Measurements from ENCODE around the gene GRM7. TPM values are rescaled to one million over a fixed set of nuclear protein-coding genes. Genes with fewer than 3 reads are reported as not detected.

GRM7 gene
- total and polyA plus RNA-seq, 4 donors = 0.08 to 0.33 TPM; not detected in 2

DNA sequence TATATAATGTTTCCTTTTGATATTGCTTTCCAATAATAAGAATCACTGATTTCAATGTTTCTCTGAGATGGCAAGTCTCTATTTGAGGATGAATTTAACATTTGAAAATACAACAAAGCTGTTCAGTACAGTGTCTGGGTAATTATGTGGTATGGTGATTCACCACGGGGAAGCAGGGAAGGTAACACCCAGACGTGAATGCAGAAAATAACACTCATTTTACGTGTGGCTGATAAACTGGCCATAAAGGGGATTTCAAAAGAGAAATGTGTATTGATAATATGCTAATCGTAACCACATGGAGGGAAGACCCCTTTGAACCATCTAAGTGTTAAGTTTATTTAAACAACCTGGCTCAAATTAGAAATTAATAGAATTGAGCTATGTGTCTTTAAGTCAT is 344.6 kb downstream of the GRM7 start:
- H3K27me3 ChIP-seq (ENCODE audit: control insufficient read depth in 4 of 4, insufficient read depth in 4 of 4, low read length in 3 of 4) = no peaks in the 10 kb centered on the region
- H3K9ac ChIP-seq (ENCODE audit: low read depth in 1 of 2, low read length in 2 of 2) = peak overlapping the region in 1 of 2 donors; percentile 28
- WGBS = 54% methylated on average over 4 of the region's 4 CpGs
- H3K9me3 ChIP-seq (ENCODE audit: control insufficient read depth in 4 of 4, low read length in 3 of 4) = no peaks in the 10 kb centered on the region
- H3K4me1 ChIP-seq (ENCODE audit: control insufficient read depth in 4 of 4, insufficient read depth in 4 of 4, low read length in 3 of 4) = peaks cover 7 to 17% (median 16%) of the 10 kb centered on the region in 4 donors
- no peaks in the 10 kb centered on the region for H3K36me3 ChIP-seq (ENCODE audit: control insufficient read depth in 4 of 4, insufficient read depth in 3 of 4, low read depth in 1 of 4, low read length in 3 of 4)
- peak overlapping the region in 2 of 3 donors; percentile 34 to 50 for H3K4me3 ChIP-seq (ENCODE audit: low read depth in 1 of 3, low read length in 3 of 3)
- DNase-seq (ENCODE audit: low spot score) = no peak
- H3K27ac ChIP-seq (ENCODE audit: low read depth in 1 of 2, low read length in 2 of 2) = peak overlapping the region in 1 of 2 donors; percentile 24
- no peak for TF ChIP-seq HNF4G (IDR thresholded peaks at IDR 0.05)
- no peak for TF ChIP-seq RXRA (IDR thresholded peaks at IDR 0.05)
- TF ChIP-seq, protein P1, sequence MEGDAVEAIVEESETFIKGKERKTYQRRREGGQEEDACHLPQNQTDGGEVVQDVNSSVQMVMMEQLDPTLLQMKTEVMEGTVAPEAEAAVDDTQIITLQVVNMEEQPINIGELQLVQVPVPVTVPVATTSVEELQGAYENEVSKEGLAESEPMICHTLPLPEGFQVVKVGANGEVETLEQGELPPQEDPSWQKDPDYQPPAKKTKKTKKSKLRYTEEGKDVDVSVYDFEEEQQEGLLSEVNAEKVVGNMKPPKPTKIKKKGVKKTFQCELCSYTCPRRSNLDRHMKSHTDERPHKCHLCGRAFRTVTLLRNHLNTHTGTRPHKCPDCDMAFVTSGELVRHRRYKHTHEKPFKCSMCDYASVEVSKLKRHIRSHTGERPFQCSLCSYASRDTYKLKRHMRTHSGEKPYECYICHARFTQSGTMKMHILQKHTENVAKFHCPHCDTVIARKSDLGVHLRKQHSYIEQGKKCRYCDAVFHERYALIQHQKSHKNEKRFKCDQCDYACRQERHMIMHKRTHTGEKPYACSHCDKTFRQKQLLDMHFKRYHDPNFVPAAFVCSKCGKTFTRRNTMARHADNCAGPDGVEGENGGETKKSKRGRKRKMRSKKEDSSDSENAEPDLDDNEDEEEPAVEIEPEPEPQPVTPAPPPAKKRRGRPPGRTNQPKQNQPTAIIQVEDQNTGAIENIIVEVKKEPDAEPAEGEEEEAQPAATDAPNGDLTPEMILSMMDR (IDR thresholded peaks at IDR 0.05; ENCODE audit: low read depth, low read length, missing input control) = no peak
- TF ChIP-seq, protein P2, sequence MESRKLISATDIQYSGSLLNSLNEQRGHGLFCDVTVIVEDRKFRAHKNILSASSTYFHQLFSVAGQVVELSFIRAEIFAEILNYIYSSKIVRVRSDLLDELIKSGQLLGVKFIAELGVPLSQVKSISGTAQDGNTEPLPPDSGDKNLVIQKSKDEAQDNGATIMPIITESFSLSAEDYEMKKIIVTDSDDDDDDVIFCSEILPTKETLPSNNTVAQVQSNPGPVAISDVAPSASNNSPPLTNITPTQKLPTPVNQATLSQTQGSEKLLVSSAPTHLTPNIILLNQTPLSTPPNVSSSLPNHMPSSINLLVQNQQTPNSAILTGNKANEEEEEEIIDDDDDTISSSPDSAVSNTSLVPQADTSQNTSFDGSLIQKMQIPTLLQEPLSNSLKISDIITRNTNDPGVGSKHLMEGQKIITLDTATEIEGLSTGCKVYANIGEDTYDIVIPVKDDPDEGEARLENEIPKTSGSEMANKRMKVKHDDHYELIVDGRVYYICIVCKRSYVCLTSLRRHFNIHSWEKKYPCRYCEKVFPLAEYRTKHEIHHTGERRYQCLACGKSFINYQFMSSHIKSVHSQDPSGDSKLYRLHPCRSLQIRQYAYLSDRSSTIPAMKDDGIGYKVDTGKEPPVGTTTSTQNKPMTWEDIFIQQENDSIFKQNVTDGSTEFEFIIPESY (IDR thresholded peaks at IDR 0.05) = no peak
- TF ChIP-seq EGR1 (IDR thresholded peaks at IDR 0.05; ENCODE audit: low read depth in 2 of 2) = no peak
- no peak for TF ChIP-seq FOXA2 (IDR thresholded peaks at IDR 0.05)
- TF ChIP-seq, protein P3, sequence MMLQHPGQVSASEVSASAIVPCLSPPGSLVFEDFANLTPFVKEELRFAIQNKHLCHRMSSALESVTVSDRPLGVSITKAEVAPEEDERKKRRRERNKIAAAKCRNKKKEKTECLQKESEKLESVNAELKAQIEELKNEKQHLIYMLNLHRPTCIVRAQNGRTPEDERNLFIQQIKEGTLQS (IDR thresholded peaks at IDR 0.05) = no peak
- TF ChIP-seq, protein P4, sequence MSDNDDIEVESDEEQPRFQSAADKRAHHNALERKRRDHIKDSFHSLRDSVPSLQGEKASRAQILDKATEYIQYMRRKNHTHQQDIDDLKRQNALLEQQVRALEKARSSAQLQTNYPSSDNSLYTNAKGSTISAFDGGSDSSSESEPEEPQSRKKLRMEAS (IDR thresholded peaks at IDR 0.05) = no peak
- TF ChIP-seq SP1 (IDR thresholded peaks at IDR 0.05) = no peak
- TF ChIP-seq, protein P5, sequence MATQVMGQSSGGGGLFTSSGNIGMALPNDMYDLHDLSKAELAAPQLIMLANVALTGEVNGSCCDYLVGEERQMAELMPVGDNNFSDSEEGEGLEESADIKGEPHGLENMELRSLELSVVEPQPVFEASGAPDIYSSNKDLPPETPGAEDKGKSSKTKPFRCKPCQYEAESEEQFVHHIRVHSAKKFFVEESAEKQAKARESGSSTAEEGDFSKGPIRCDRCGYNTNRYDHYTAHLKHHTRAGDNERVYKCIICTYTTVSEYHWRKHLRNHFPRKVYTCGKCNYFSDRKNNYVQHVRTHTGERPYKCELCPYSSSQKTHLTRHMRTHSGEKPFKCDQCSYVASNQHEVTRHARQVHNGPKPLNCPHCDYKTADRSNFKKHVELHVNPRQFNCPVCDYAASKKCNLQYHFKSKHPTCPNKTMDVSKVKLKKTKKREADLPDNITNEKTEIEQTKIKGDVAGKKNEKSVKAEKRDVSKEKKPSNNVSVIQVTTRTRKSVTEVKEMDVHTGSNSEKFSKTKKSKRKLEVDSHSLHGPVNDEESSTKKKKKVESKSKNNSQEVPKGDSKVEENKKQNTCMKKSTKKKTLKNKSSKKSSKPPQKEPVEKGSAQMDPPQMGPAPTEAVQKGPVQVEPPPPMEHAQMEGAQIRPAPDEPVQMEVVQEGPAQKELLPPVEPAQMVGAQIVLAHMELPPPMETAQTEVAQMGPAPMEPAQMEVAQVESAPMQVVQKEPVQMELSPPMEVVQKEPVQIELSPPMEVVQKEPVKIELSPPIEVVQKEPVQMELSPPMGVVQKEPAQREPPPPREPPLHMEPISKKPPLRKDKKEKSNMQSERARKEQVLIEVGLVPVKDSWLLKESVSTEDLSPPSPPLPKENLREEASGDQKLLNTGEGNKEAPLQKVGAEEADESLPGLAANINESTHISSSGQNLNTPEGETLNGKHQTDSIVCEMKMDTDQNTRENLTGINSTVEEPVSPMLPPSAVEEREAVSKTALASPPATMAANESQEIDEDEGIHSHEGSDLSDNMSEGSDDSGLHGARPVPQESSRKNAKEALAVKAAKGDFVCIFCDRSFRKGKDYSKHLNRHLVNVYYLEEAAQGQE (IDR thresholded peaks at IDR 0.05) = no peak
- no peak for TF ChIP-seq JUND (IDR thresholded peaks at IDR 0.05)
- no peak for TF ChIP-seq RAD21 (IDR thresholded peaks at IDR 0.05)
- no peak for TF ChIP-seq NR2F2 (IDR thresholded peaks at IDR 0.05)

DNA sequence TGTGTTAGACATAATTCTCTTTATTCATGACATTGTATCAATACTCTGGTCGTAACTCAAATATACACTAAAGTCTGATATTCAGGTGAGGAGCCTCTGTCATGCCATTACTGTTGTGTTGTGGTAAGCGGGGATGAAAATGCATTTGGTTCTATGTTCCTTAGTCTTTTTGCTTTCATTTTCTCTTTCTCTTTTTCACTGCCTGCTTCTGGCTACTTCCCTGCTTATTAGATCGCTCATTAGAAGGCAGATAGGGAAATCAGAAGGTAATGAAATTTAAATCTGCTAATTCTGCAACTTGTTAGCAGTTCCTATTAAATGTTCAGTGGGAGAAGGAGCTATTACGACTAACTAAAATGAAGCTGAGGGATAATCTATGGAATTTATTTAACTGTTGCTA is 345.0 kb downstream of the GRM7 start:
- Histone ChIP-seq H3K4me3 (ENCODE audit: low read depth in 1 of 3, low read length in 3 of 3) (peak overlapping the region; percentile 34 to 65 (median 50)), H3K27ac (ENCODE audit: low read depth in 1 of 2, low read length in 2 of 2) (peak overlapping the region in 1 of 2 donors; percentile 24), H3K36me3 (ENCODE audit: control insufficient read depth in 4 of 4, insufficient read depth in 3 of 4, low read depth in 1 of 4, low read length in 3 of 4) (no peaks in the 10 kb centered on the region), H3K9me3 (ENCODE audit: control insufficient read depth in 4 of 4, low read length in 3 of 4) (no peaks in the 10 kb centered on the region), H3K4me1 (ENCODE audit: control insufficient read depth in 4 of 4, insufficient read depth in 4 of 4, low read length in 3 of 4) (peaks cover 7 to 17% (median 16%) of the 10 kb centered on the region in 4 donors), H3K27me3 (ENCODE audit: control insufficient read depth in 4 of 4, insufficient read depth in 4 of 4, low read length in 3 of 4) (no peaks in the 10 kb centered on the region), H3K9ac (ENCODE audit: low read depth in 1 of 2, low read length in 2 of 2) (peak overlapping the region in 1 of 2 donors; percentile 60)
- WGBS = 23% methylated on average over 4 of the region's 4 CpGs
- no peak for DNase-seq (ENCODE audit: low spot score)
- no peak for TF ChIP-seq GABPA (IDR thresholded peaks at IDR 0.05 in 1 of 2, conservative IDR thresholded peaks at IDR 0.05 in 1 of 2)
- TF ChIP-seq, protein P2 (IDR thresholded peaks at IDR 0.05) = no peak
- TF ChIP-seq SP1 (IDR thresholded peaks at IDR 0.05) = peak; percentile 7
- no peak for TF ChIP-seq NR2F2 (IDR thresholded peaks at IDR 0.05)
- TF ChIP-seq, protein P5 (IDR thresholded peaks at IDR 0.05) = no peak
- TF ChIP-seq FOXA1 (IDR thresholded peaks at IDR 0.05) = no peak
- TF ChIP-seq FOXA2 (IDR thresholded peaks at IDR 0.05) = no peak
- no peak for TF ChIP-seq TAF1 (conservative IDR thresholded peaks at IDR 0.05)
- TF ChIP-seq, protein P4 (IDR thresholded peaks at IDR 0.05) = peak; percentile 10
- peak; percentile 50 for TF ChIP-seq YY1 (IDR thresholded peaks at IDR 0.05)
- TF ChIP-seq RAD21 (IDR thresholded peaks at IDR 0.05) = no peak
- TF ChIP-seq, protein P3 (IDR thresholded peaks at IDR 0.05) = no peak

Data from liver (tissue), 9 donors.